ENCODE results near the gene CXCL12.

The CXCL12 gene

DNA sequence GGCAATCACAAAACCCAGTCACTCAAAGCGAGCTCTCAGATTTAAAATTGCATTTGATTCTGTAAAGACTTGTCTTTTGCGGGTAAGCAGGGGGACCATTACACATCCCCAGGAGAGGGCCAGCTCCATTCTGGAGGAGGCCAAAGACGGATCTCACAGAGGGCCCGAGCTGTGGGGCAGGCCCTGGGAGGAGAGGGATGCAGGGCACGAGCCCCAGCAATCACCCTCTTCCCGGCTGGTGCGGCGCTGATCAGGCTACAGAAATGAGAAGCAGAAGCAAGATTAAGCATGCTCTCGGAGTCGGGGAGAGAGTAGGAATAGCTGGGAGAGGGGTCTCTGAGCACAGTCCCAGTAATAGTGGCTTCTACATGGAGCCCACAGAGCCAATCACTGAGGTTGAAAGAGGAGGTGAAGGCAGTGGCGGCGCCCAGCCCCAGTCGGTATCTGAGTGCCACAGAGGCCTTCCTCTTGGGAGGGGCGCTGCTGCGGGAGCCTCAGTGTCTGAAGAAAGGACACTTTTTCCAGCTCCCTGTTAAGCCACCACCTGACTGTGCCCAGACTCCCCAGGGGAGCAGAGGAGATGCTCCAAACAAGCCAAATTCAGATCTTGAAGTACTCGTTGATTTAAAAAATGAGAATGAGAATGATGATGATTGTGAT is 7.1 kb downstream of the CXCL12 start:
- Histone ChIP-seq H3K27me3 (peaks cover 27% of the 10 kb centered on the region), H3K9me3 (no peaks in the 10 kb centered on the region), H3K36me3 (no peaks in the 10 kb centered on the region), H3K4me1 (ENCODE audit: control insufficient read depth in 1 of 2, insufficient read depth in 1 of 2, low read depth in 1 of 2, low read length in 1 of 2) (no peaks in the 10 kb centered on the region), H3K4me3 (ENCODE audit: low read depth in 1 of 2, low read length in 1 of 2) (no peak overlapping the region), H3K27ac (no peak overlapping the region)
- TF ChIP-seq, protein P1, sequence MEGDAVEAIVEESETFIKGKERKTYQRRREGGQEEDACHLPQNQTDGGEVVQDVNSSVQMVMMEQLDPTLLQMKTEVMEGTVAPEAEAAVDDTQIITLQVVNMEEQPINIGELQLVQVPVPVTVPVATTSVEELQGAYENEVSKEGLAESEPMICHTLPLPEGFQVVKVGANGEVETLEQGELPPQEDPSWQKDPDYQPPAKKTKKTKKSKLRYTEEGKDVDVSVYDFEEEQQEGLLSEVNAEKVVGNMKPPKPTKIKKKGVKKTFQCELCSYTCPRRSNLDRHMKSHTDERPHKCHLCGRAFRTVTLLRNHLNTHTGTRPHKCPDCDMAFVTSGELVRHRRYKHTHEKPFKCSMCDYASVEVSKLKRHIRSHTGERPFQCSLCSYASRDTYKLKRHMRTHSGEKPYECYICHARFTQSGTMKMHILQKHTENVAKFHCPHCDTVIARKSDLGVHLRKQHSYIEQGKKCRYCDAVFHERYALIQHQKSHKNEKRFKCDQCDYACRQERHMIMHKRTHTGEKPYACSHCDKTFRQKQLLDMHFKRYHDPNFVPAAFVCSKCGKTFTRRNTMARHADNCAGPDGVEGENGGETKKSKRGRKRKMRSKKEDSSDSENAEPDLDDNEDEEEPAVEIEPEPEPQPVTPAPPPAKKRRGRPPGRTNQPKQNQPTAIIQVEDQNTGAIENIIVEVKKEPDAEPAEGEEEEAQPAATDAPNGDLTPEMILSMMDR (IDR thresholded peaks at IDR 0.05) = no peak

DNA sequence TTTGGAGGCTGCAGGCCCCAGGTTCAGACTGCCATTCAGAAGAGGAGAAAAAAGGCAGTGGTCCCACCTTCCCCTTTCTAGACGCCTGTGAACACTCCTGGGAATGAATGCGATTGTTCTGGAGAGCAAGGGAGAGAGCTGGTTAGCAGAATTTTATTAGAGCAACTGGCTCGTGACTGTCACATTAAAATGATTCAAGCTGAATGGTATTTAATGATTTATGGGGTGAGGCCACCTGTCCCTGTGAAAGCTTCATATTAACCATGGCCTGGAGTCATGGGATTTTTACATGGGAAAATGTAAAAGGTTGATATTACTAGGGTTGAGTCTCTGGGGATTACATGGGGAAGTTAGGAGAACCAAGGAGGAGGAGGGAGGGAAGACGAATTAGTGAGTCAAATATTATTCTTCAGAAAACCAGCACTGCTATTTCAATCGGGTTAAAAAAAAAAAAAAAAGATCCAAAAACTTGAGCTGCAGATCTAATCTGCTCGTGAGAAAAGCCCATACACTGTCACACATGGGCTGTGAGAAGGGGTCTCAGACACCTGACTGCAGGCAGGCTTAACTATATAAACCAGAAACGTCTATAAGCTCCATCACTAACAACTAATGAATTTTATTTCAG is 8.3 kb downstream of the CXCL12 start:
- H3K27me3 ChIP-seq = peaks cover 15% of the 10 kb centered on the region
- no peak overlapping the region for H3K4me3 ChIP-seq (ENCODE audit: low read depth in 1 of 2, low read length in 1 of 2)
- H3K9me3 ChIP-seq = no peaks in the 10 kb centered on the region
- TF ChIP-seq, protein P1 (IDR thresholded peaks at IDR 0.05) = no peak
- H3K27ac ChIP-seq = no peak overlapping the region
- H3K4me1 ChIP-seq (ENCODE audit: control insufficient read depth in 1 of 2, insufficient read depth in 1 of 2, low read depth in 1 of 2, low read length in 1 of 2) = no peaks in the 10 kb centered on the region
- H3K36me3 ChIP-seq = no peaks in the 10 kb centered on the region

DNA sequence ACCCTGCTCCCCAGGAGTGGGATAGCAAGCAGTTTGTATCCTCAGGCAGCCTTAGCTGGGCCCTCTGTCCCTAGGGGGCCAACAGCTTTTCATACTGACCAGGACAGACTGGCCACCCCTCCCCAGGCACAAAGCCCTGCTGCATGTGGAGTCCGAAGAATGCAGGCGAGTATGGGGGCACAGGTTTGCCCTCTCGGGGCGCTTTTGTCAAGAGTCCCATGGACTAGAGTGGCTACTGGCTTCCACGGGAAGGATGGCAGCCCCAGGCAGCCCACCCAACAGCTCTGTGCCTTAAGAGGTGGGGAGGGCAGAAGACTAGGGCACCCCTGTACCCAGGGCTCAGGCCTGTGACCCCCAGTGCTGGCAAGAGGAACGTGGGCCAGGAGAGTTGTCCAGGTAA is 10.7 kb downstream of the CXCL12 start:
- Histone ChIP-seq H3K27me3 (no peaks in the 10 kb centered on the region), H3K9me3 (no peaks in the 10 kb centered on the region), H3K4me1 (ENCODE audit: control insufficient read depth in 1 of 2, insufficient read depth in 1 of 2, low read depth in 1 of 2, low read length in 1 of 2) (no peaks in the 10 kb centered on the region), H3K27ac (no peak overlapping the region), H3K36me3 (no peaks in the 10 kb centered on the region), H3K4me3 (ENCODE audit: low read depth in 1 of 2, low read length in 1 of 2) (no peak overlapping the region)
- TF ChIP-seq, protein P1 (IDR thresholded peaks at IDR 0.05) = no peak

DNA sequence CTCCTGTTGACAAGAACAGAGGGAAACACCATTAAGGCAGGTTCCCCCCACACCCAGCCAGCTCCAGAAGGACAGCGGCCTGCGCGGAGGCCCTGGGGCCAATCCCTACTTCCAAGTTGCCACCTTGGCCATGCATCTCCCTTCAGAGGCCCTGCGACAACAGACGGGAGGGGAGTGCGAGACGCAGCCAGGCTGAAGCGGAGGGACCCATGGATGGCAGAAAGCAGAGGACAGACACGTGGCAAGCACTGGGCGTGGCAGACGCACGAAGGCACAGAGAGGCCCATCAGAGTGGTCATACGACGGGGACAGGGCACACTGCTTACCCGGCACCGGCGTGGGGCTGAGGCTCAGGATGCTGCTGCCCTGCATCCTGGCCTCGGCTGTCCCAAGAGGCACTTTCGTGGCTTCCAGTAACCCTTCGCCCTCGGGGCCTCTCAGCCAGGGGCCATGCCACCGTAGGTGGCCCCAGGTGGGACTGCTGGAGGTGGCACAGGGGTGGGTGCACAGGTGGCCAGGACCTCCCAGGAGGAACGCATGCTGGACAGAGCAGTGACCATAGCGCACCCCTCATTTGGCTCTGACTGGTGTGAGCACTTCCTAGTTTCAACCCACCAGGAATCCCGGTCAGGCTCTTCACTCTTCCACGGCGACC is 11.4 kb downstream of the CXCL12 start:
- Histone ChIP-seq H3K9me3 (no peaks in the 10 kb centered on the region), H3K27me3 (no peaks in the 10 kb centered on the region), H3K4me1 (ENCODE audit: control insufficient read depth in 1 of 2, insufficient read depth in 1 of 2, low read depth in 1 of 2, low read length in 1 of 2) (no peaks in the 10 kb centered on the region), H3K36me3 (no peaks in the 10 kb centered on the region), H3K4me3 (ENCODE audit: low read depth in 1 of 2, low read length in 1 of 2) (no peak overlapping the region), H3K27ac (no peak overlapping the region)
- TF ChIP-seq, protein P1 (IDR thresholded peaks at IDR 0.05) = no peak

DNA sequence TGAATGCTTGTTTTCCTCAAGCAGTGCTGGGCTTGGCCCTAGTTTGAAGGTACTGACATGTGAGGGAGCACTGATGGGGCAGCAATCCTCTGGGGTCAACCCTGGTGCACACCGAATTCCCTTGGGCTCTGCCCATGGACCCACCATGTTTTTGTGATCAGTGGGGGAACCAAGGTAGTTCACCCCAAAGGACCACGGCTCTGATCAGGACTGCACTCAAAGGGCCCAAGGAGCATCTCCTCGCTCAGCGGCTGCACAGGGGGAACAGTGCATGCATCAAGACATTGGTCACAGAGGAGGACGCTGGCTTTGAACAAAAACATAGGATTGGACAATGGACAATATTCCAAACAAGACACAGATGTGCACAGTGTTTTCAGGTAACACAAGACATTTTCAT is 12.7 kb downstream of the CXCL12 start:
- no peak overlapping the region for H3K27ac ChIP-seq
- H3K36me3 ChIP-seq = no peaks in the 10 kb centered on the region
- no peaks in the 10 kb centered on the region for H3K4me1 ChIP-seq (ENCODE audit: control insufficient read depth in 1 of 2, insufficient read depth in 1 of 2, low read depth in 1 of 2, low read length in 1 of 2)
- H3K4me3 ChIP-seq (ENCODE audit: low read depth in 1 of 2, low read length in 1 of 2) = no peak overlapping the region
- TF ChIP-seq, protein P1 (IDR thresholded peaks at IDR 0.05) = no peak
- no peaks in the 10 kb centered on the region for H3K27me3 ChIP-seq
- no peaks in the 10 kb centered on the region for H3K9me3 ChIP-seq
